H1 (cell line): ENCODE data around the gene SOBP. TPM values are rescaled to one million over a fixed set of nuclear protein-coding genes. Genes with fewer than 3 reads are reported as not detected.

Source experiments
- CTCF ChIA-PET: fragments of 300-600 bp; sonication (Branson Sonifier 250); formaldehyde crosslinking; loops from one replicate; lab custom pipeline; 2021; ENCODE audit not compliant: partially characterized antibody; lab: Charles Lee
- POLR2A ChIA-PET: fragments of 300-600 bp; sonication (Branson Sonifier 250); formaldehyde crosslinking; loops from one replicate; lab custom pipeline; 2021; ENCODE audit warnings: inconsistent platforms; ENCODE audit not compliant: partially characterized antibody; lab: Charles Lee
- DNase-seq, 2 experiments: peaks; one replicate each; pipeline versions ENCODE4 v3.0.0 to v3.0.0-alpha.2; 2010 to 2022; ENCODE audit warnings: low spot score in 2 of 2, low read depth in 1 of 2, mixed read lengths in 1 of 2
- FAIRE-seq: peaks from 2 replicates; lab custom pipeline; 2011; peaks lifted over from hg19 to GRCh38; lab: Jason Lieb, UNC
- H2AFZ ChIP-seq: 2 replicates; pipeline ENCODE4 v1.8.1; 2012; ENCODE audit warnings: low read length, inconsistent platforms
- H2AK5ac ChIP-seq: 2 replicates; pipeline ENCODE4 v1.6.1; 2013; ENCODE audit warnings: low read depth, low read length
- H2BK120ac ChIP-seq: replicated peaks from 2 replicates; pipeline ENCODE3; 2013; ENCODE audit warnings: low read depth, low read length, inconsistent platforms
- H2BK12ac ChIP-seq: 2 replicates; pipeline ENCODE4 v1.6.1; 2013; ENCODE audit warnings: low read depth, low read length
- H2BK15ac ChIP-seq: 2 replicates; pipeline ENCODE4 v1.6.1; 2013; ENCODE audit warnings: low read length
- H2BK20ac ChIP-seq: 2 replicates; pipeline ENCODE4 v1.6.1; 2013; ENCODE audit warnings: low read length
- H2BK5ac ChIP-seq: 2 replicates; pipeline ENCODE4 v1.6.1; 2013; ENCODE audit warnings: low read depth, low read length
- H3K14ac ChIP-seq: 2 replicates; pipeline ENCODE4 v1.6.1; 2013; ENCODE audit warnings: inconsistent platforms; ENCODE audit not compliant: insufficient read length
- H3K18ac ChIP-seq: 2 replicates; pipeline ENCODE4 v1.6.1; 2013; ENCODE audit warnings: low read length; ENCODE audit errors: extremely low read depth
- H3K23ac ChIP-seq: 2 replicates; pipeline ENCODE4 v1.6.1; 2013; ENCODE audit warnings: inconsistent platforms; ENCODE audit not compliant: insufficient read length
- H3K23me2 ChIP-seq: 2 replicates; pipeline ENCODE4 v1.6.1; 2013; ENCODE audit warnings: low read depth, low read length
- H3K27ac ChIP-seq: 2 replicates; pipeline ENCODE4 v1.6.1; 2011; ENCODE audit warnings: low read depth, low read length, inconsistent platforms
- H3K27me3 ChIP-seq, 4 experiments: replicated peaks in 1 of 4; 1 replicate in 1 of 4; 2 replicates in 3 of 4; pipeline versions ENCODE4 v1.6.1 to v1.8.1; 2011 to 2013; ENCODE audit warnings: low read length in 3 of 4, mild to moderate bottlenecking in 3 of 4, inconsistent platforms in 2 of 4, mixed read lengths in 2 of 4, moderate library complexity in 1 of 4; ENCODE audit not compliant: control insufficient read depth in 3 of 4, insufficient read depth in 3 of 4; ENCODE audit errors: extremely low read depth in 1 of 4
- H3K36me3 ChIP-seq, 4 experiments: 2 replicates each; pipeline versions ENCODE4 v1.6.1 to v1.8.1; 2011 to 2013; ENCODE audit warnings: mild to moderate bottlenecking in 4 of 4, low read length in 3 of 4, moderate library complexity in 2 of 4, control low read depth in 1 of 4, inconsistent platforms in 1 of 4; ENCODE audit not compliant: insufficient read depth in 4 of 4, control insufficient read depth in 2 of 4
- H3K4ac ChIP-seq: replicated peaks from 2 replicates; pipeline ENCODE3; 2013; ENCODE audit warnings: low read length, low read depth, mixed read lengths, inconsistent platforms; ENCODE audit not compliant: insufficient read length
- H3K4me1 ChIP-seq, 4 experiments: replicated peaks in 1 of 4; 1 replicate in 1 of 4; 2 replicates in 3 of 4; pipeline versions ENCODE4 v1.6.1 to v1.8.1; 2011 to 2013; ENCODE audit warnings: low read length in 3 of 4, inconsistent platforms in 2 of 4, mixed read lengths in 1 of 4; ENCODE audit not compliant: insufficient read depth in 4 of 4, control insufficient read depth in 3 of 4
- H3K4me2 ChIP-seq, 2 experiments: 2 replicates each; pipeline versions ENCODE4 v1.6.1 to v1.8.1; 2011 to 2013; ENCODE audit warnings: low read depth in 2 of 2, low read length in 2 of 2, control low read depth in 1 of 2, inconsistent platforms in 1 of 2, mild to moderate bottlenecking in 1 of 2; ENCODE audit not compliant: insufficient read depth in 1 of 2
- H3K4me3 ChIP-seq, 4 experiments: fragments of 200-600, 300-600 bp in 1 of 4; sonication (generic), shearing (Covaris generic), sonication (Bioruptor Twin) in 1 of 4; 2 replicates each; pipeline versions ENCODE4 v1.5.1 to v1.8.1; 2011 to 2016; ENCODE audit warnings: low read length in 4 of 4, low read depth in 3 of 4, control low read depth in 2 of 4, inconsistent platforms in 2 of 4, mild to moderate bottlenecking in 2 of 4, mixed read lengths in 1 of 4, moderate library complexity in 1 of 4; ENCODE audit not compliant: insufficient read depth in 2 of 4; ENCODE audit errors: extremely low read depth in 1 of 4
- H3K56ac ChIP-seq: replicated peaks from 2 replicates; pipeline ENCODE3; 2013; ENCODE audit warnings: low read depth, mild to moderate bottlenecking, mixed read lengths, low read length, inconsistent platforms; ENCODE audit not compliant: insufficient read length
- H3K79me1 ChIP-seq: 2 replicates; pipeline ENCODE4 v1.6.1; 2013; ENCODE audit warnings: low read depth, low read length, control low read depth
- H3K79me2 ChIP-seq, 2 experiments: 2 replicates each; pipeline versions ENCODE4 v1.6.1 to v1.8.1; 2012 to 2013; ENCODE audit warnings: low read length in 2 of 2, mild to moderate bottlenecking in 2 of 2, inconsistent platforms in 1 of 2; ENCODE audit not compliant: insufficient read depth in 2 of 2, control insufficient read depth in 1 of 2
- H3K9ac ChIP-seq, 4 experiments: replicated peaks in 1 of 4; 1 replicate in 1 of 4; 2 replicates in 3 of 4; pipeline versions ENCODE4 v1.6.1 to v1.8.1; 2011 to 2013; ENCODE audit warnings: low read depth in 3 of 4, low read length in 3 of 4, control low read depth in 2 of 4, mild to moderate bottlenecking in 2 of 4, moderate library complexity in 2 of 4, inconsistent platforms in 1 of 4; ENCODE audit errors: extremely low read depth in 1 of 4
- H3K9me3 ChIP-seq, 2 experiments: 2 replicates each; pipeline versions ENCODE4 v1.6.1 to v1.8.1; 2012 to 2013; ENCODE audit warnings: mild to moderate bottlenecking in 2 of 2, moderate library complexity in 2 of 2, control low read depth in 1 of 2, inconsistent platforms in 1 of 2, low read depth in 1 of 2, low read length in 1 of 2, mixed read lengths in 1 of 2; ENCODE audit not compliant: insufficient read depth in 2 of 2
- H4K20me1 ChIP-seq, 2 experiments: replicated peaks in 1 of 2; 2 replicates each; pipeline versions ENCODE3 to v1.8.1; 2011 to 2013; ENCODE audit warnings: inconsistent platforms in 2 of 2, low read length in 2 of 2, mild to moderate bottlenecking in 1 of 2; ENCODE audit not compliant: insufficient read depth in 2 of 2, control insufficient read depth in 1 of 2
- H4K5ac ChIP-seq: 2 replicates; pipeline ENCODE4 v1.6.1; 2013; ENCODE audit warnings: low read length, low read depth, mixed read lengths, inconsistent platforms; ENCODE audit not compliant: insufficient read length
- H4K8ac ChIP-seq: 2 replicates; pipeline ENCODE4 v1.8.0; 2013; ENCODE audit warnings: mild to moderate bottlenecking, moderate library complexity, low read length, inconsistent platforms; ENCODE audit not compliant: insufficient read depth; ENCODE audit errors: extremely low read depth
- H4K91ac ChIP-seq: replicated peaks from 2 replicates; pipeline ENCODE3; 2013; ENCODE audit warnings: low read length, mixed read lengths, inconsistent platforms; ENCODE audit not compliant: insufficient read length
- ASH2L ChIP-seq: fragments of 200-600, 300-600 bp; sonication (generic); IDR thresholded peaks from one replicate; pipeline ENCODE4 v1.7.1; 2017; ENCODE audit warnings: low read length
- CBX8 ChIP-seq: fragments of 300-800, 300-1000 bp; sonication (generic); IDR thresholded peaks from 2 replicates; pipeline ENCODE4 v1.7.1; 2016; ENCODE audit warnings: low read depth, low read length, borderline replicate concordance
- CREB1 ChIP-seq: IDR thresholded peaks from 2 replicates; pipeline ENCODE4 v1.6.1; 2012; ENCODE audit warnings: inconsistent platforms
- EZH2 ChIP-seq: fragments of 200-600 bp; sonication (generic); IDR thresholded peaks from 2 replicates; pipeline ENCODE4 v1.7.1; 2012; ENCODE audit warnings: low read depth, mild to moderate bottlenecking, moderate library complexity, low read length, inconsistent platforms; ENCODE audit not compliant: severe bottlenecking
- FOSL1 ChIP-seq: IDR thresholded peaks from 2 replicates; pipeline ENCODE4 v1.6.1; 2011; ENCODE audit warnings: mild to moderate bottlenecking, low read depth, low read length, moderate library complexity; ENCODE audit not compliant: insufficient read depth
- NANOG ChIP-seq: IDR thresholded peaks from 2 replicates; pipeline ENCODE4 v1.6.1; 2011; ENCODE audit warnings: low read length, low read depth, mild to moderate bottlenecking, inconsistent platforms; ENCODE audit not compliant: insufficient read depth, poor library complexity, severe bottlenecking
- RBBP5 ChIP-seq: IDR thresholded peaks from 2 replicates; pipeline ENCODE4 v1.7.1; 2012; ENCODE audit warnings: low read depth, mild to moderate bottlenecking, inconsistent platforms, low read length, moderate library complexity, borderline replicate concordance
- TBP ChIP-seq: IDR thresholded peaks from 2 replicates; pipeline ENCODE4 v1.6.1; 2011; ENCODE audit warnings: low read depth, low read length, improper control_type of control experiment
- YY1 ChIP-seq: IDR thresholded peaks from 2 replicates; pipeline ENCODE4 v1.6.1; 2011; ENCODE audit warnings: low read depth, mild to moderate bottlenecking, low read length
- WGBS, 2 experiments: shearing (Covaris generic) in 1 of 2; methylation state at CpG; one replicate each; pipeline versions ENCODE4 v1.1.6 to v1.1.7; 2013 to 2015; ENCODE audit warnings: low lambda C conversion rate in 2 of 2, mixed read lengths in 2 of 2, inconsistent platforms in 1 of 2, low coverage in 1 of 2, missing lambda C conversion rate in 1 of 2; ENCODE audit not compliant: insufficient replicate concordance in 2 of 2, insufficient coverage in 1 of 2, insufficient read length in 1 of 2; ENCODE audit errors: extremely low coverage in 1 of 2, missing lambda C conversion rate in 1 of 2; 5-methylcytosine and 5-hydroxymethylcytosine counted together
- polyA plus RNA-seq, 7 experiments: library from polyadenylated mRNA; depleted of rRNA in 3 of 7; stranded (reverse) in 5 of 7; unstranded in 2 of 7; fragments of >200 nt in 5 of 7; fragments of 200-250 nt in 2 of 7; gene quantifications; 1 replicate in 5 of 7; 2 replicates in 1 of 7; 4 replicates in 1 of 7; pipeline versions ENCODE4 v1.2.1 to v1.2.3, GENCODE V29; 2011 to 2013; ENCODE audit warnings: missing spikeins in 2 of 7, mixed read lengths in 2 of 7
- total RNA-seq: library from RNA; stranded (reverse); fragmentation: NEBNext Ultra II Directional; extraction: Animal tissue kit (Norgen Biotek cat#: 25700); gene quantifications from 2 replicates; pipeline ENCODE4 v1.2.1, GENCODE V29; 2021

SOBP gene
- total and polyA plus RNA-seq, 2 of the 8 experiments (the other 6 are each of a cell fraction or from before 2014, with no cell fraction given): 0.45 to 6.2 TPM

DNA sequence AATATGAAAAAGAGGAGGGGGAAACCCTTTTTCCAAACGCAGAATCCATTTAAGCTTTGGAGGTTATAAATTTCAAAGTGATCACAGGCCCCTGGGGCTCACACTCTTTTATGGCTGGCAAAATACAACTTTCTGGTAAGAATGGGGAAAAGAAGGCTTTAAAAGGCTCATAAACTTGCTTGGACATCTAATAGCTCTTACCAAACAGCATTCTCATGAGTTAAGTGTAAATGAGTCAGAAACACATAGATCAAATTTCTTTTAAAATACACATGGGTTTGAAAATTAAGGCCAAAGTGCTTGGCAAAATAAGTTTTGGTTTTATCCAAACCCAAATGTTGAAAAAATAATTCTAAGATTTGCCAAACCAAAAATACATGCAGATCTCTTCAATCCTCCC lies 154.6 kb downstream of the SOBP start:
- Histone ChIP-seq H3K4me1 (no peaks in the 10 kb centered on the region), H4K5ac (no peak overlapping the region), H4K91ac (no peak overlapping the region), H3K18ac (no peak overlapping the region), H3K56ac (no peak overlapping the region), H3K14ac (no peak overlapping the region), H3K4me3 (no peak overlapping the region), H2BK5ac (no peak overlapping the region), H3K36me3 (no peaks in the 10 kb centered on the region), H2AK5ac (no peak overlapping the region), H2BK15ac (no peak overlapping the region), H3K27me3 (no peaks in the 10 kb centered on the region), H3K23ac (no peak overlapping the region), H3K79me1 (no peaks in the 10 kb centered on the region), H2BK12ac (no peak overlapping the region), H3K79me2 (no peaks in the 10 kb centered on the region), H3K23me2 (no peaks in the 10 kb centered on the region), H3K9ac (no peak overlapping the region), H3K27ac (no peak overlapping the region), H3K9me3 (no peaks in the 10 kb centered on the region), H4K20me1 (no peaks in the 10 kb centered on the region), H2AFZ (no peak overlapping the region), H3K4me2 (no peak overlapping the region), H3K4ac (no peak overlapping the region), H4K8ac (no peak overlapping the region), H2BK120ac (no peak overlapping the region), H2BK20ac (no peak overlapping the region)
- 83% methylated on average over 1 of the region's 1 CpG; no CpG with 5 or more reads in 1 of the 2 experiments for WGBS, 2 experiments
- no peak for TF ChIP-seq EZH2
- TF ChIP-seq CREB1: no peak
- no peak for TF ChIP-seq YY1
- no peak for TF ChIP-seq CBX8
- no peak for TF ChIP-seq ASH2L
- no peak for TF ChIP-seq NANOG
- TF ChIP-seq TBP: no peak
- TF ChIP-seq FOSL1: no peak
- TF ChIP-seq RBBP5: no peak
- ChIA-PET CTCF (interaction anchor here (0.6 to 2.3 kb wide), 2 partner anchors 11 to 326 kb away, joined by 5 to 13 read pairs; no protein-coding TSS in a partner anchor), POLR2A (no interaction called here)
- DNase-seq (no peak), FAIRE-seq (no peak)
